Astrocyte (in vitro differentiated cells and primary cell): ENCODE data around the gene SLC52A1.

ENCODE experiments used
- CTCF ChIP-seq: IDR thresholded peaks from 2 replicates; pipeline ENCODE4 v1.5.1; 2011; ENCODE audit warnings: low read depth, mild to moderate bottlenecking, inconsistent platforms, low read length, moderate library complexity; ENCODE audit not compliant: insufficient read depth
- EZH2 ChIP-seq: IDR thresholded peaks from 2 replicates; pipeline ENCODE4 v1.6.1; 2012; ENCODE audit warnings: mild to moderate bottlenecking, low read length, inconsistent platforms; ENCODE audit not compliant: insufficient read depth

GRCh38 chr17:5043524-5043923 lies 8.3 kb upstream of the SLC52A1 start:
- TF ChIP-seq CTCF, result no peak
- TF ChIP-seq EZH2, result no peak
